GM21576 (cell line): ENCODE results near the gene LIPK.
"Not testable (repeated sequence)": the region's sequence is repeated elsewhere in the genome, so short reads cannot be mapped to it uniquely, and the experiment has no call there.

ENCODE experiments used
- ATAC-seq: cut with Tn5 transposase; IDR thresholded peaks from one replicate; pipeline ENCODE4 v1.9.1; 2021; ENCODE audit warnings: mild to moderate bottlenecking, moderate library complexity; ENCODE audit not compliant: unreplicated experiment

The LIPK gene

GRCh38 chr10:88705958-88706357 is at the start of gene LIPK:
TSS of gene LIPK (plus strand) at chr10:88706249. CDS start at chr10:88724544, 18,295 bp downstream.
- no peak for ATAC-seq

GRCh38 chr10:88657901-88658300 is 48.1 kb upstream of the LIPK start:
- no peak for ATAC-seq

GRCh38 chr10:88659725-88660597 is 46.1 kb upstream of the LIPK start:
- ATAC-seq = no peak

GRCh38 chr10:88660598-88660884 is 45.5 kb upstream of the LIPK start:
- no peak for ATAC-seq

GRCh38 chr10:88661018-88661417 is 45.0 kb upstream of the LIPK start:
- no peak for ATAC-seq

GRCh38 chr10:88661577-88661976 is 44.5 kb upstream of the LIPK start:
- ATAC-seq = no peak

GRCh38 chr10:88663153-88663552 is 42.9 kb upstream of the LIPK start:
- ATAC-seq = not testable (repeated sequence)

- ATAC-seq = no peak
These were observed 41.9 kb upstream of the LIPK start, which contains the start of gene LIPF for GRCh38 chr10:88664142-88664541. TSS of gene LIPF (plus strand) at chr10:88664442. CDS start at chr10:88667298, 2,856 bp downstream.

GRCh38 chr10:88668465-88668864 is 37.6 kb upstream of the LIPK start:
- no peak for ATAC-seq

- ATAC-seq = no peak
These were observed 35.6 kb upstream of the LIPK start for GRCh38 chr10:88670497-88670896.

- ATAC-seq = no peak
These were observed 34.0 kb upstream of the LIPK start for GRCh38 chr10:88672041-88672440.

- ATAC-seq = no peak
These were observed 29.6 kb upstream of the LIPK start for GRCh38 chr10:88676283-88677060.

GRCh38 chr10:88680958-88681357 is 25.1 kb upstream of the LIPK start:
- ATAC-seq = no peak

GRCh38 chr10:88682491-88682890 is 23.6 kb upstream of the LIPK start:
- no peak for ATAC-seq

- no peak for ATAC-seq
These were observed 18.1 kb upstream of the LIPK start for GRCh38 chr10:88687853-88688467.

- ATAC-seq = no peak
These were observed 16.7 kb upstream of the LIPK start for GRCh38 chr10:88689366-88689765.

- no peak for ATAC-seq
These were observed 12.5 kb upstream of the LIPK start for GRCh38 chr10:88693392-88694020.

- no peak for ATAC-seq
These were observed 3.0 kb upstream of the LIPK start for GRCh38 chr10:88702848-88703597.

GRCh38 chr10:88707429-88708155 is 1.5 kb downstream of the LIPK start:
- ATAC-seq = no peak

- ATAC-seq = not testable (repeated sequence)
These were observed 3.3 kb downstream of the LIPK start for GRCh38 chr10:88709361-88709760.
